HS-27A (cell line): Measurements from ENCODE around the gene TEAD2.

Experiments used
- DNase-seq: peaks from one replicate; pipeline ENCODE4 v3.0.0-alpha.2; 2012; ENCODE audit warnings: low read depth, missing footprints

TEAD2 gene

DNA sequence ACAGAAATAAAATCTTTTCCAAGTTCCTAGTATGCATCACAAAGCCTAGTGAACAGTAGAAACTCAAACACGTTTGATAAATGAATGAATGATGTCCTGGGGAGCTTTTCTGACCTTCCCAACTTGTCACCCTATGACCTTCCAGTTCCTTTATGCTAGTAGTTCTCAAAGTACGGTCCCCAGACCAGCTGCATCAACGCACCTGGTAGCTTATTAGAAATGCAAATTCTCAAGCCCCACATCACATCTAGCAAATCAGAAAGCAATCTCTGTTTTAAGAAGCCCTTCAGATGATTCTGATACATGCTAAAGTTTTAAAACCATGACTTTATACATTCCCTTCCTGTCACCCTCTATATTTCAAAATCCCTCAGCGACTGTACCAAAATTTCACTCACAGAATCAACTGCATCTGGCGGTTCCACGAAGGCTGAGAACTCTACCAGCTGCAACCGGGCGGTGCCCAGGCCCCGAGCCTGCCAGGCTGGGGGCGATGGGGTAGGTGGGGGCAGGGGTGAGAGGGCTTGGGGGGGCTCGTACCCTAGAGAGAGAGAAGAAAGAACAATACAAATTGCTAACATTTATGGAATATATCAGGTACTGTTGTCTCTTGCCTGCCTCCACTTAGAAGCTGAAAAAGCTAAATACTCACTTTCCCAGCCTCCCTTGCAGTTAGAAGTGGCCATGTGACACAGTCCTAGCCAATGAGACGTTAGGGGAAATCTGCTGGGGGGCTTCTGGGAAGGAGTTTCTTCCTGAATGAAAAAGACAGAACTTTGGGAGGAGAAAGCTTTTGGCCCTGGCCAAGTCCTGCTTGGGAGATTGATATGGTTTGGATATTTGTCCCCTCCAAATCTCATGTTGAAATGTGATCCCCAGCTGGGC, 13.7 kb downstream of the TEAD2 start:
- DNase-seq, result no peak

DNA sequence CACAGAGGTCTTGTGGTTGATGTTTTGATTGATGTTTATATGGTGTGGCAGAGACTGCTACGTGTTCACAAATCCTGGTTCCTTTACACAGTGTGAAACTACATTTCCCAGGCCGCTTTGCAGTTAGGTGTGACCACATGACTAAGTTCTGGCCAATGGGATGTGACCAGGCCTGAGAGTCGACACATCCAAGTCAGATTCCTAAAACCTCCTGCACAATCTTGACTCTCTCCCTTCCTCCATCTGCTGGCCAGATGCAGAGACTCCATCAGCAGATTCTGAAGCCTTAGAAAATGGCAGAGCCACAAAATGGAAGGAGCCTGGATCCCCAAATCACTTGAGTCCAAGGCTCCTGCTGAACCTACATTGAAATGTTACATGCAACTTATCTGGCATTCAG, 14.4 kb downstream of the TEAD2 start:
- no peak for DNase-seq

DNA sequence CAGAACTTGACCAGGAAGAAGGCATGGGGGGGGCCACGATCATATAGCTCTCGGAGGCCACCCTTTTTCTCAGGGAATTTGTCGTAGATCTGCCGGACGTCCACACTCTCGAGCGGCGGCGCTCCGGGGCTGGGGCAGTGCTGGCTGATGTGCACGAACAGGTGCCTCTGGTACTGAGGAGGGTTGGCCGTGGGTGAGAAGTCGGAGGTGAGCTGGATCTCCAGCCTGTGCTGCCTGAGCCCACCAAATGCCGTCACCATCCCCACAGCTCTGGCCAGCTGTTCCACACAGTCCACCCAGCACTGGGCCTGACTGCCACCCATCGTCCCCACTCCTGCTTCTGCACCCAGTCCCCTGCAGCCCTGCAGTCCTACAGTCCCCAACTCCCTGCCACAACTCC, 15.0 kb downstream of the TEAD2 start:
- no peak for DNase-seq

DNA sequence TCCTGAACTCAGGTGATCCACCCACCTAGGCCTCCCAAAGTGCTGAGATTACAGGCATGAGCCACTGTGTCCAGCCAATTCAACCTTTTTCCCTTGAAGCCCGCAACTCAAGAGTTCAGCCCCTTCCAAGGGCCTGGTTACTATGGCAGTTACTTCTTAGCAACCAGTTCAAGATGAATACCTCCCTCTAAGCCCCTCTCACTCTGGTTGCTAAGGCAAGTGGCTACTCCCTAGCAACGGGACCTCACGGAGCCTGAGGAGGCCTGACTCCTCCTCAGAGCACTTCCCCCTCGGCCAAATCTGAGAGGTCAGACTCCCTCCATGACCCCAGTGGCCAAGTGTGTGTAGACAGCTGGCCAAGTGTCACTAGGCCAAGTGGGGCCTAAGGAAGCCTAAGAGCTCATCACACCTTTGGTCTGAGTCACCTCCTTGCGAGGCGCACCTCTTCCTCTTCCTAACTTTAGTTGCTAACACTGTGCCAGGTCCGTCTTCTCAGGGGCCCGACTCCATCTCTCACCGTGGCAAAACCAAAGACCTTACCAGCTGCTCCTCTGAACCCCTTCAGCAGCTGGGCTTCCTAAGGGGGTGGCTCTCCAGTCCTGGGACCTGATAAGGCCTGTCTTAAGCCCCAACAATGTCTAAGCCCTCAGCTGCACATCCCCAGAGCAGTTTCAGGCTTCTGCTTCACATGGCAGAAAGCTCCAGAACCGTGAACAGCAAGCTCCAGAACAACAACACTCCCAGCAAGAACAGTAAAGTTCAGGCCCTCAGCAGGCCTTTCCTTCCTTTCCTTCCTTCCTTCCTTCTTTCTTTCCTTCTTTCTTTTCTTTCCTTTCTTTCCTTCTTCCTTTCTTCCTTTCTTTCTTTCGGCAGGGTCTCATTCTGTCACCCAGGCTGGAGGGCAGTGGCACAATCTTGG, 17.5 kb downstream of the TEAD2 start:
- DNase-seq, result no peak

GRCh38 chr19:49343123-49343522, 19.1 kb downstream of the TEAD2 start:
- DNase-seq, result no peak

DNA sequence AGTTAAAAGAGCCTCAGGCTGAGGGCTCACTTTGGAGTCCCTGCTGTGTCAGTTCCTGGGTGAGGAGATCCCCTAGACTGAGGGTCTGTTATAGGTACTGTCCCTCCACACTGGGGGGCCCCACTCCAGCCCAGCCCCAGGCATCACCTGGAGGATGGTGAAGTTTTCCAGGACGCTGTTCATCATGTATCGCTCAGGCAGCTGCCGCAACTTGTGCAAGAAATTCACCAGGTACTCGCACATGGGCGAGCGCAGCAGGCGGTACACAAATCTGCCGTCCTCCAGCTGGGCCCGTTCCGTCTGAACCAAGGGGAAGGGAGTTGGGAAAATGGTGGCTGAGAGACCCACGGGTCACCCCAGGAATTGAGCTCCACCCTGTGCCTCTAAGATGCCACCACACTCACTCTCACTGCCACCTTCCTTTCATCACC, 19.9 kb downstream of the TEAD2 start:
- no peak for DNase-seq

GRCh38 chr19:49340865-49341718, 21.1 kb downstream of the TEAD2 start:
- no peak for DNase-seq

- DNase-seq, result peak; percentile 73
Measured at GRCh38 chr19:49340069-49340864, 21.9 kb downstream of the TEAD2 start.

DNA sequence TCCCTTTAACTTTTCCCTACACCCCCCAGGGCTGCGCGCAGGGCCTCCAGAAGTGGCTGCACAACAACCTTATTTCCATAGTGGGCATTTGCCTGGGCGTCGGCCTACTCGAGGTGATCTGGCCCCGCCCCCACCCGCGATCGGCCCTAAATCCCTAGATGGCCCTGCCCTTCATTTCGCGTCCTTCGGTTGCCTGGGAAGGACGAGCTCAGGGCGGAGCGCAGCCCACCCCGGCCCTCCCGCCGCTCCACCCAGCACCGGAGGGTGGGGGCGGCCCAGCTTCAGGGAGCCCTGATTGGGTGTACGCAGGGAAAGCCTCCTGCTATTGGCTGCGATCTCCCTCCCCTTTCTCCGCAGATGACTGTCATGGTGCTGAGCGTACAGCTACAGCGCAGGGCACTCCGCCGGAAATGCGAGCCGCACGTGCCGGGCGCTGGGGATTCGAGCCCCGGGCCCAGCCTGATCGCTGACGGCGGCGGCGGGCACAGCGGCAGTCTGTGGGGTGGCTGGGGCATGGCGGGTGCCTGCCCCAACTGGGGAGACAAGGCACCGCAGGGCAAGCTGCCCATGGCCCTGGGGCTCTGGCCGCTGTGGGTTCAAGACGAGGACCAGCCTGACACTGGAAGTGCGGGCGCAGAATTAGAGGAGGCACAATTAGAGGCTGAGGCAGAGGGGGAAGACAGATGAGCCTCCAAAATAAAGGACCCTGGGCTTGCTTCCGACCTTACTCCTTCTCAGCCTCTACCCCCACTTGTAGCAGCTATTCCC, 22.7 kb downstream of the TEAD2 start:
- DNase-seq, result peak; percentile 95

DNA sequence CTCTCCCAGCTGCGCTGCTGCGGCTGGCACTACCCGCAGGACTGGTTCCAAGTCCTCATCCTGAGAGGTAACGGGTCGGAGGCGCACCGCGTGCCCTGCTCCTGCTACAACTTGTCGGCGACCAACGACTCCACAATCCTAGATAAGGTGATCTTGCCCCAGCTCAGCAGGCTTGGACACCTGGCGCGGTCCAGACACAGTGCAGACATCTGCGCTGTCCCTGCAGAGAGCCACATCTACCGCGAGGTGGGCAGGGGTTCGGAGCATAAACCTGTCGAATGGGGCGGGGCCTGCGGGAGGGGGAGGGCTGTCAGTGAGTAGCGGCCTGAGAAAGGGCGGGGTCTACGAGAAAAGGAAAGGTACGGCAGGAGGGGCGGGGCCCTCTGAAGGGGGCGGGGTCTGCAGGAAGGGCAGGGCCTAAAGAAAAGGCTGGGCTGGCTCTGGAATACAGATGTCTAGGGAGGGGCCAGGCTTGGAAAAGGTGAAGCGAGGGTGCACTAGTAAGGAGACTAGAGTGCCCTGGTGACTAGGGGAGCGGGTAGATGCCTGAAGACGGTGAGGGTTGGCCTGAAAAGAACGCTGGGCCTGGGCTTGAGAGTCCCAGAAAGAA, 23.4 kb downstream of the TEAD2 start:
- DNase-seq, result no peak

DNA sequence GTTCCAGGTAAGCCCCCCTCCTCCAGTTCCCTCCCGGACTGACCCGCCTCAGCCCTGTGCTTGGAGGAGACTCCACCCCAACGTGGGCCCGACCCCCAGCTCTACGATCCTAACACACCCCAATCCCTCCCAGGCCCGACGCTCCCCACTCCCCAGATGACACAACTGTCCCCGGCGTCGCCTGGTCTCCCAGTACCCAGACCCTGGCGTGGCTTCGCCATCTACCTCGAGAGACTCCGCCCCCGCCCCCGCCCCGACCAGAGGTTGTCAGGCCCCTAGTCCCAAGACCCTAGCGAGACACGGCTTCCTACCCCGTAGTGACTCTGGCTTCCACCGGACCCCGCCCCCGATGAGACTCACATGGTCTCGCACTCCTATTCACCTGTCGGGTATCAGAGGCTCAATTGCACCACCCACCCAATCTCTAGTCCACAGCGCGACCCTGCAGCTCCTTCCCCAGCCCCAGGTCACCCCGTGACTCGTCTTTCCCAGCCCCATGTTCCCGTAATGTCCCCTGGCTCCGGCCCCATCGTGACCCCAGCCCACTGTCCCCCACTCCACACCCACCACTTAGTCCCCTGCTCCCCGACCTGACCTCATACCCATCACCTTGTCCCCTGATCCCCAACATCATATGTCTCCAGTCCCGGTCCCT, 24.1 kb downstream of the TEAD2 start:
- DNase-seq, result no peak

- no peak for DNase-seq
Measured at GRCh38 chr19:49337267-49338022, 24.8 kb downstream of the TEAD2 start.

DNA sequence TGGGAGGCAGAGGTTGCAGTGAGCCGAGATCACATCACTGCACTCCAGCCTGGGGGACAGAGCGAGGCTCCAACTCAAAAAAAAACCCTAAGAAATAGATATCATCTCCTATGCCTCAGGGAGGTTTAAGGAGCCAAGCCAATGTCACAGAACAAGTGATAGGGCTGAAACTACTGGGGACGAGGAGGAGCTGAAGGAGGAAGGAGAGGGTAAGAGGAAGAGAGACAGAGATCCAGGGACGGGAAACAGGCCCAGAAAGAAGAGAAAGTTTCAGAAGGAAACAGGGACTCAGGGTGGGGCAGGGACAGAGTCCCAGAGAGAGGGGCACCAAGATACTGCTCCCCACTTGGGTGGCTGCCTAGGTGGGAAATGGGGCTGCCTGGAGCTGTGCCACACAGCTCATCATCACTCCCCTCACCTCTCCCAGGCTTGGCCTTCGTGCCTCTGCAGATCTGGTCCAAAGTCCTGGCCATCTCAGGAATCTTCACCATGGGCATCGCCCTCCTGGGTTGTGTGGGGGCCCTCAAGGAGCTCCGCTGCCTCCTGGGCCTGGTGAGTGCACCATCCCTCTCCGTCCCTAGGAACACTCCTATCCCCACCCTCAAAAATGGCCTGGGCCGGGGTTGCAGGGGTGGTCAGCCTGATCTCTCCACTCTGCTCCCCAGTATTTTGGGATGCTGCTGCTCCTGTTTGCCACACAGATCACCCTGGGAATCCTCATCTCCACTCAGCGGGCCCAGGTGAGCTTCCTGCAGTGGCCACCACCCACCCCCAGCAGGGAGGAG, 25.5 kb downstream of the TEAD2 start:
- DNase-seq, result no peak

GRCh38 chr19:49335784-49336481, 26.3 kb downstream of the TEAD2 start:
- DNase-seq, result no peak

GRCh38 chr19:49335071-49335783, 27.0 kb downstream of the TEAD2 start, which contains the start of gene CD37:
Gene CD37 (plus strand): TSS chr19:49335406. CDS start chr19:49335541, 135 bp downstream.
- DNase-seq, result no peak

- DNase-seq, result no peak
Measured at GRCh38 chr19:49333811-49334288, 28.4 kb downstream of the TEAD2 start.
